Stimulated activated memory B cell treated with anti-CD40 and anti-IgM and Interleukin-4, amounts not matched to agents 10 μg/mL and 1 μg/mL and 100 μg/mL, for 72 hours (primary cell): ENCODE data around the gene RBMY1J.
"Not testable (repeated sequence)": the region's sequence is repeated elsewhere in the genome, so short reads cannot be mapped to it uniquely, and the experiment has no call there.

ENCODE experiments used
- ATAC-seq: fragments of 150-1000 bp; cut with Tn5 transposase; 2 replicates; pipeline ENCODE4 v1.10.0; 2021
- H3K27ac Mint-ChIP-seq: one replicate; pipeline ENCODE4 v1.8.0; 2022; ENCODE audit warnings: mild to moderate bottlenecking, mixed read lengths
- H3K27me3 Mint-ChIP-seq: one replicate; pipeline ENCODE4 v1.8.0; 2022; ENCODE audit warnings: mixed read lengths
- H3K36me3 Mint-ChIP-seq: one replicate; pipeline ENCODE4 v1.8.0; 2022; ENCODE audit warnings: mixed read lengths
- H3K4me1 Mint-ChIP-seq: one replicate; pipeline ENCODE4 v1.8.0; 2022; ENCODE audit warnings: mixed read lengths
- H3K4me3 Mint-ChIP-seq: one replicate; pipeline ENCODE4 v1.8.0; 2022; ENCODE audit warnings: mild to moderate bottlenecking, moderate library complexity, mixed read lengths
- H3K9me3 Mint-ChIP-seq: one replicate; pipeline ENCODE4 v1.8.0; 2022; ENCODE audit warnings: mixed read lengths

RBMY1J gene

GRCh38 chrY:22403110-22403509 lies at the start of gene RBMY1J:
RBMY1J (plus strand) TSS chrY:22403410; CDS start chrY:22405448, 2,038 bp downstream.
- not testable (repeated sequence) for ATAC-seq, H3K4me1 Mint-ChIP-seq, H3K36me3 Mint-ChIP-seq, H3K4me3 Mint-ChIP-seq, H3K27me3 Mint-ChIP-seq, H3K9me3 Mint-ChIP-seq, H3K27ac Mint-ChIP-seq

- no peak overlapping the region for H3K27ac Mint-ChIP-seq
- H3K9me3 Mint-ChIP-seq = no peaks in the 10 kb centered on the region
- H3K4me3 Mint-ChIP-seq = no peak overlapping the region
- ATAC-seq = no peak
- H3K36me3 Mint-ChIP-seq = no peaks in the 10 kb centered on the region
- no peaks in the 10 kb centered on the region for H3K4me1 Mint-ChIP-seq
- H3K27me3 Mint-ChIP-seq = no peaks in the 10 kb centered on the region
These were observed 35.8 kb upstream of the RBMY1J start for GRCh38 chrY:22367416-22367815.

GRCh38 chrY:22370623-22371022 lies 32.6 kb upstream of the RBMY1J start:
- H3K4me1 Mint-ChIP-seq = no peaks in the 10 kb centered on the region
- H3K4me3 Mint-ChIP-seq = no peak overlapping the region
- H3K27ac Mint-ChIP-seq = no peak overlapping the region
- H3K27me3 Mint-ChIP-seq = no peaks in the 10 kb centered on the region
- H3K36me3 Mint-ChIP-seq = no peaks in the 10 kb centered on the region
- no peak for ATAC-seq
- H3K9me3 Mint-ChIP-seq = no peaks in the 10 kb centered on the region

GRCh38 chrY:22373494-22373893 lies 29.7 kb upstream of the RBMY1J start:
- no peaks in the 10 kb centered on the region for H3K4me1 Mint-ChIP-seq
- H3K27me3 Mint-ChIP-seq = no peaks in the 10 kb centered on the region
- no peak overlapping the region for H3K27ac Mint-ChIP-seq
- no peak for ATAC-seq
- peaks cover 6% of the 10 kb centered on the region for H3K9me3 Mint-ChIP-seq
- no peaks in the 10 kb centered on the region for H3K36me3 Mint-ChIP-seq
- no peak overlapping the region for H3K4me3 Mint-ChIP-seq

- H3K36me3 Mint-ChIP-seq, H3K27me3 Mint-ChIP-seq, ATAC-seq, H3K9me3 Mint-ChIP-seq, H3K4me1 Mint-ChIP-seq, H3K4me3 Mint-ChIP-seq, H3K27ac Mint-ChIP-seq: not testable (repeated sequence)
These were observed 41.6 kb downstream of the RBMY1J start for GRCh38 chrY:22444718-22445396.

GRCh38 chrY:22455522-22455921 lies 52.3 kb downstream of the RBMY1J start:
- ATAC-seq, H3K9me3 Mint-ChIP-seq, H3K27ac Mint-ChIP-seq, H3K4me1 Mint-ChIP-seq, H3K36me3 Mint-ChIP-seq, H3K27me3 Mint-ChIP-seq, H3K4me3 Mint-ChIP-seq: not testable (repeated sequence)

GRCh38 chrY:22461962-22462361 lies 58.8 kb downstream of the RBMY1J start:
- not testable (repeated sequence) for H3K4me1 Mint-ChIP-seq, H3K9me3 Mint-ChIP-seq, H3K4me3 Mint-ChIP-seq, H3K27me3 Mint-ChIP-seq, H3K36me3 Mint-ChIP-seq, ATAC-seq, H3K27ac Mint-ChIP-seq
